ENCODE data around the gene CHST9.

Gene CHST9

DNA sequence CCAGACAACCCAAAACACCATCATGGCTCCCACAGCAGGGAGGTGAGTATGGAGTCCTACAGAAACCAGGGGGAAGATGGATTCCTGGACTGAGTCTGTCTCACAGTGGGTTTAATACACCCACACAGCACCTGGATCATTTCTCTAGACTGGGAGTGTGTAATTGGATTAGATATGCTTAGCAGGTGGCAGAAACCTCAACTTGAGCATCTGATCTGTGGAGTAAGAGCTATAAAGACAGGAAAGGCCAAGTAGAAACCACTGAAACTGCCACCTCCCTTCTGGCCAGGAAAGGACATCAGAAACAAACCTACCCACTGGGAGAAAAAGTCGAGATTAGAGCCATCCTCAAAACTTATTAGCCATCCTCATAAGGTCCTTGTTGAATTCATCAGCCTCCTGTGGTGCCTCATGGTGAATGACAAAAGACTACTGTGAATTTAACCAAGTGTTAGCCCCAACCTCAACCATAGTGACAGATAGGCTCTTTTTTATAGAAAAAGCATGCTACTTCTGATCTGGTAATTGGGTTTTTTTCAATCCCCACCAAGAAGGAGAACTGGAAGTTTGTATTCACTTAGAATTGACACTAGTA is 28.1 kb upstream of the CHST9 start:
- Histone ChIP-seq H3K36me3 (ENCODE audit: insufficient read depth) (no peaks in the 10 kb centered on the region; the same call in 1 of the 2 replicates), H3K27me3 (ENCODE audit: insufficient read depth, low read depth) (no peaks in the 10 kb centered on the region), H2AFZ (ENCODE audit: low read depth) (no peak overlapping the region), H3K79me2 (ENCODE audit: insufficient read depth, low read depth) (no peaks in the 10 kb centered on the region), H3K27ac (no peak overlapping the region), H4K20me1 (ENCODE audit: insufficient read depth) (no peaks in the 10 kb centered on the region), H3K4me1 (ENCODE audit: low read depth, poor library complexity, severe bottlenecking) (no peaks in the 10 kb centered on the region), H3K4me2 (no peak overlapping the region), H3K4me3 (IDR thresholded peaks at IDR 0.05; ENCODE audit: insufficient read depth, low read depth, low read length) (no peak overlapping the region), H3K9ac (no peak overlapping the region)
- TF ChIP-seq, protein P1, sequence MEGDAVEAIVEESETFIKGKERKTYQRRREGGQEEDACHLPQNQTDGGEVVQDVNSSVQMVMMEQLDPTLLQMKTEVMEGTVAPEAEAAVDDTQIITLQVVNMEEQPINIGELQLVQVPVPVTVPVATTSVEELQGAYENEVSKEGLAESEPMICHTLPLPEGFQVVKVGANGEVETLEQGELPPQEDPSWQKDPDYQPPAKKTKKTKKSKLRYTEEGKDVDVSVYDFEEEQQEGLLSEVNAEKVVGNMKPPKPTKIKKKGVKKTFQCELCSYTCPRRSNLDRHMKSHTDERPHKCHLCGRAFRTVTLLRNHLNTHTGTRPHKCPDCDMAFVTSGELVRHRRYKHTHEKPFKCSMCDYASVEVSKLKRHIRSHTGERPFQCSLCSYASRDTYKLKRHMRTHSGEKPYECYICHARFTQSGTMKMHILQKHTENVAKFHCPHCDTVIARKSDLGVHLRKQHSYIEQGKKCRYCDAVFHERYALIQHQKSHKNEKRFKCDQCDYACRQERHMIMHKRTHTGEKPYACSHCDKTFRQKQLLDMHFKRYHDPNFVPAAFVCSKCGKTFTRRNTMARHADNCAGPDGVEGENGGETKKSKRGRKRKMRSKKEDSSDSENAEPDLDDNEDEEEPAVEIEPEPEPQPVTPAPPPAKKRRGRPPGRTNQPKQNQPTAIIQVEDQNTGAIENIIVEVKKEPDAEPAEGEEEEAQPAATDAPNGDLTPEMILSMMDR (conservative IDR thresholded peaks at IDR 0.05; ENCODE audit: low read depth, low read length): no peak

DNA sequence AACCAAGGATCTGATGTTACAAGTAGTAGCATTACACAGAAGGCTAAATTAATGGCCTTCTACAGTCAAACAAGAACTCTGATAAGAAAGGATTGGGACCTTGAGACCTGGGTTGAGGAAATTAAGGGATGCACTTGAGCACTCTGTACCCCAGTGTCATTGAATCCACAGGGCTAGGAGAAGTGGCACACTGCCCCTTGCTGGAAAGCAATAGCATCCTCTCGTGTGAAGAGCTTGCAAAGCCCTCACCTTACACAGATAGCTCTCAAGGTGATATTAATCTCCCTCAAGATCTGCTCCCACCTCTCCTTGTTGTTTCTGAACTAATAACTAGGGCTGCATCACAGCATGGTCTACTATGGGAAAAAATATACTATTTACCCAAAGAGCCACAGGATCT is 26.5 kb upstream of the CHST9 start:
- Histone ChIP-seq H4K20me1 (ENCODE audit: insufficient read depth) (no peaks in the 10 kb centered on the region), H3K79me2 (ENCODE audit: insufficient read depth, low read depth) (no peaks in the 10 kb centered on the region), H3K27ac (no peak overlapping the region), H3K9ac (no peak overlapping the region), H3K4me3 (IDR thresholded peaks at IDR 0.05; ENCODE audit: insufficient read depth, low read depth, low read length) (no peak overlapping the region), H2AFZ (ENCODE audit: low read depth) (no peak overlapping the region), H3K4me1 (ENCODE audit: low read depth, poor library complexity, severe bottlenecking) (no peaks in the 10 kb centered on the region), H3K36me3 (ENCODE audit: insufficient read depth) (no peaks in the 10 kb centered on the region; the same call in 1 of the 2 replicates), H3K4me2 (no peak overlapping the region), H3K27me3 (ENCODE audit: insufficient read depth, low read depth) (no peaks in the 10 kb centered on the region)
- TF ChIP-seq, protein P1 (conservative IDR thresholded peaks at IDR 0.05; ENCODE audit: low read depth, low read length): no peak

DNA sequence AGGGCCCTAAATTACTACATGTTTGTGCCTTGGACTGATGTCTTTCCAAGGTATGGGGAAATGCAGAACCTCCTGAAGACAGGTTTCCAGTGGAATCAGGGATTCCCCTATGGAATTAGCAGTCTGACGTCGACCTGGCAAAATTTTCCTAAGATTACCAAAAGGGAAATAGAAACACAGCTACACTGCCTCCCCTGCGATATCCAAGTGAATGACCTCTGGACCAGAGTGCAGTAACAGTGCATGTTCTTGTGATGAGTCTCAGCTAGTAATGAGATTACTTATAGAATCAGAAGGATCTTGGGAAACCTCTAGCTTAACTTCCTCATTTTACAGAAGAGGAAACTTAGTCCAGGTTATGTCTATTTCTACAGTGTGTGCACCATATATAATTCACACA is 21.3 kb upstream of the CHST9 start:
- H3K9ac ChIP-seq: no peak overlapping the region
- no peaks in the 10 kb centered on the region for H3K79me2 ChIP-seq (ENCODE audit: insufficient read depth, low read depth)
- TF ChIP-seq, protein P1 (conservative IDR thresholded peaks at IDR 0.05; ENCODE audit: low read depth, low read length): no peak
- H2AFZ ChIP-seq (ENCODE audit: low read depth): no peak overlapping the region
- no peaks in the 10 kb centered on the region; the same call in 1 of the 2 replicates for H3K36me3 ChIP-seq (ENCODE audit: insufficient read depth)
- no peaks in the 10 kb centered on the region for H3K4me1 ChIP-seq (ENCODE audit: low read depth, poor library complexity, severe bottlenecking)
- H3K4me2 ChIP-seq: no peak overlapping the region
- H4K20me1 ChIP-seq (ENCODE audit: insufficient read depth): no peaks in the 10 kb centered on the region
- no peak overlapping the region for H3K4me3 ChIP-seq (IDR thresholded peaks at IDR 0.05; ENCODE audit: insufficient read depth, low read depth, low read length)
- no peak overlapping the region for H3K27ac ChIP-seq
- no peaks in the 10 kb centered on the region for H3K27me3 ChIP-seq (ENCODE audit: insufficient read depth, low read depth)

DNA sequence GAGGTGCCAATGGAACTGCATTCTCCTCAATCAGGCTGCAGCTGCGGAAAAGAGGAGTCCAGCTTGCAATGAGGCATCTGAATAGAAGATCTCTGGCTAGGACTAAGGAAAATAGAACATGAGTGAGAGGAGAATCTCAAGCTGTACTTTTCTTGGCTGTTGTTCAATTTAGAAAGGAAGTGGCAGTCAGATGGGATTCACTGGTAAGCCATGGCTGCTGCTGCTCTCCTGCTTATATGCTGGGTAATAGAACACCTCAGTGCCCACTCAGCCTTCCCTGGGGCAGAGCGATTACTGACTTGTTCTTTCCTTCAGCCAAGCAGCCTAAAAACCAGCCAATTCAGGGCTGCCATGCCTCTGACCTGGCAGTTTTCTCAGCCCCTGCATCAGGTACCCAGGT is 17.6 kb upstream of the CHST9 start:
- TF ChIP-seq, protein P1 (conservative IDR thresholded peaks at IDR 0.05; ENCODE audit: low read depth, low read length): no peak
- Histone ChIP-seq H3K27me3 (ENCODE audit: insufficient read depth, low read depth) (no peaks in the 10 kb centered on the region), H3K27ac (no peak overlapping the region)

More for the DNA sequence above, 17.6 kb upstream of the CHST9 start:
- no peak overlapping the region for H3K9ac ChIP-seq
- no peaks in the 10 kb centered on the region for H3K4me1 ChIP-seq (ENCODE audit: low read depth, poor library complexity, severe bottlenecking)
- H3K79me2 ChIP-seq (ENCODE audit: insufficient read depth, low read depth): no peaks in the 10 kb centered on the region
- H3K4me3 ChIP-seq (IDR thresholded peaks at IDR 0.05; ENCODE audit: insufficient read depth, low read depth, low read length): no peak overlapping the region
- no peaks in the 10 kb centered on the region for H3K36me3 ChIP-seq (ENCODE audit: insufficient read depth)
- H3K4me2 ChIP-seq: no peak overlapping the region
- H2AFZ ChIP-seq (ENCODE audit: low read depth): no peak overlapping the region
- H4K20me1 ChIP-seq (ENCODE audit: insufficient read depth): no peaks in the 10 kb centered on the region
